ENCODE results near the gene RBP3. TPM values are rescaled to one million over a fixed set of nuclear protein-coding genes. Genes with fewer than 3 reads are reported as not detected.

RBP3 gene
- total RNA-seq, 1 experiment from 2014 or later = not detected

DNA sequence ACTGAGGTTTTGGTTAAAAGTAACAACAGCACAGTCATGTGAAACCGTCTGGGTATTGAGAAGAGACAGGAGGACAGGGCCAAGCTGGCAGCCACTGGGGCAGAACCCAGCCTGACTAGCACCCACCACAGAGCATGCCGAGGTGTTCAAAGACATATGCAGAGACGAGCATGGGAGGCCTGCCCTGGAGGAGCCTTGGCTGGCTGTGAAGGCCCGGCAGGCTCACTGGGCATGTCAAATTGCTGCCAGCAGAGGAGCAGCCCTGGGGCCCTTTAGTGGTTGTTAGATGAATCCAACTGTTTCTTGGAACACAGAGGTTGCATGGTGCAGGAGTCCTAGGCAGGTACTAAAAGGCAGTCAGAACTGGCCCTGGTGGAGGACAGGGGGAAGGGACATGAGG is 30.9 kb upstream of the RBP3 start:
- Histone ChIP-seq H2AFZ (ENCODE audit: low read depth, low read length, poor library complexity, severe bottlenecking) (no peak overlapping the region), H3K9ac (ENCODE audit: low read length) (no peak overlapping the region), H4K20me1 (ENCODE audit: insufficient read depth) (no peaks in the 10 kb centered on the region), H3K27me3 (ENCODE audit: insufficient read depth, low read length) (no peaks in the 10 kb centered on the region), H3K4me2 (ENCODE audit: low read length) (no peak overlapping the region), H3K4me3 (replicated peaks in 1 of 2; ENCODE audit: low read depth in 1 of 2, low read length in 2 of 2) (no peak overlapping the region), H3K4me1 (ENCODE audit: control insufficient read depth in 1 of 2, insufficient read depth in 2 of 2, low read length in 2 of 2) (peaks cover 0 to 5% of the 10 kb centered on the region in 2 experiments; a peak in 1 of 4 replicates), H3K9me2 (ENCODE audit: insufficient read depth) (no peaks in the 10 kb centered on the region), H3K36me3 (ENCODE audit: control insufficient read depth in 1 of 2, insufficient read depth in 2 of 2, low read length in 2 of 2) (no peaks in the 10 kb centered on the region), H3K27ac (ENCODE audit: low read depth, low read length) (no peak overlapping the region), H3K9me3 (ENCODE audit: control insufficient read depth in 1 of 2, insufficient read depth in 1 of 2, low read depth in 1 of 2, low read length in 2 of 2) (no peaks in the 10 kb centered on the region), H3K79me2 (ENCODE audit: insufficient read depth, low read length) (no peaks in the 10 kb centered on the region)
- intact Hi-C loops (cut with micrococcal nuclease) = no loop called here
- ChIA-PET CTCF (no interaction called here), POLR2A (no interaction called here), RAD21 (ENCODE audit: low non-redundant PET in 1 of 2, low total read pairs in 2 of 2, uncharacterized antibody in 2 of 2, unreplicated experiment in 2 of 2) (no interaction called here)
- no TSS peak for BruUV-seq (replicated peaks)
- DNase-seq (ENCODE audit: low read depth, low spot score) = no peak
- no peak for TF ChIP-seq FOSL1 (IDR thresholded peaks at IDR 0.05; ENCODE audit: low read depth)
- no peak for TF ChIP-seq SIN3A (IDR thresholded peaks at IDR 0.05; ENCODE audit: low read depth)
- no peak for TF ChIP-seq CBX3 (IDR thresholded peaks at IDR 0.05; ENCODE audit: low read depth)
- TF ChIP-seq SRF (IDR thresholded peaks at IDR 0.05; ENCODE audit: low read depth) = no peak
- TF ChIP-seq, protein P1, sequence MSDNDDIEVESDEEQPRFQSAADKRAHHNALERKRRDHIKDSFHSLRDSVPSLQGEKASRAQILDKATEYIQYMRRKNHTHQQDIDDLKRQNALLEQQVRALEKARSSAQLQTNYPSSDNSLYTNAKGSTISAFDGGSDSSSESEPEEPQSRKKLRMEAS (IDR thresholded peaks at IDR 0.05) = no peak
- TF ChIP-seq POLR2AphosphoS5 (IDR thresholded peaks at IDR 0.05; ENCODE audit: low read depth, low read length) = no peak
- no peak for TF ChIP-seq ZNF274 (IDR thresholded peaks at IDR 0.05; ENCODE audit: low read depth, low read length)
- TF ChIP-seq, protein P2, sequence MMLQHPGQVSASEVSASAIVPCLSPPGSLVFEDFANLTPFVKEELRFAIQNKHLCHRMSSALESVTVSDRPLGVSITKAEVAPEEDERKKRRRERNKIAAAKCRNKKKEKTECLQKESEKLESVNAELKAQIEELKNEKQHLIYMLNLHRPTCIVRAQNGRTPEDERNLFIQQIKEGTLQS (IDR thresholded peaks at IDR 0.05) = no peak
- no peak for TF ChIP-seq EZH2phosphoT487 (IDR thresholded peaks at IDR 0.05; ENCODE audit: borderline replicate concordance)
- no peak for TF ChIP-seq SP1 (IDR thresholded peaks at IDR 0.05; ENCODE audit: low read depth)
- TF ChIP-seq YY1 (IDR thresholded peaks at IDR 0.05; ENCODE audit: extremely low read depth, insufficient replicate concordance, low read depth, low read length) = no peak
- no peak for TF ChIP-seq POLR2A (IDR thresholded peaks at IDR 0.05; ENCODE audit: borderline replicate concordance, extremely low read depth, insufficient read depth, insufficient read length)
- TF ChIP-seq EGR1 (IDR thresholded peaks at IDR 0.05; ENCODE audit: low read depth) = no peak
- TF ChIP-seq EZH2 (IDR thresholded peaks at IDR 0.05) = no peak
- TF ChIP-seq, protein P3, sequence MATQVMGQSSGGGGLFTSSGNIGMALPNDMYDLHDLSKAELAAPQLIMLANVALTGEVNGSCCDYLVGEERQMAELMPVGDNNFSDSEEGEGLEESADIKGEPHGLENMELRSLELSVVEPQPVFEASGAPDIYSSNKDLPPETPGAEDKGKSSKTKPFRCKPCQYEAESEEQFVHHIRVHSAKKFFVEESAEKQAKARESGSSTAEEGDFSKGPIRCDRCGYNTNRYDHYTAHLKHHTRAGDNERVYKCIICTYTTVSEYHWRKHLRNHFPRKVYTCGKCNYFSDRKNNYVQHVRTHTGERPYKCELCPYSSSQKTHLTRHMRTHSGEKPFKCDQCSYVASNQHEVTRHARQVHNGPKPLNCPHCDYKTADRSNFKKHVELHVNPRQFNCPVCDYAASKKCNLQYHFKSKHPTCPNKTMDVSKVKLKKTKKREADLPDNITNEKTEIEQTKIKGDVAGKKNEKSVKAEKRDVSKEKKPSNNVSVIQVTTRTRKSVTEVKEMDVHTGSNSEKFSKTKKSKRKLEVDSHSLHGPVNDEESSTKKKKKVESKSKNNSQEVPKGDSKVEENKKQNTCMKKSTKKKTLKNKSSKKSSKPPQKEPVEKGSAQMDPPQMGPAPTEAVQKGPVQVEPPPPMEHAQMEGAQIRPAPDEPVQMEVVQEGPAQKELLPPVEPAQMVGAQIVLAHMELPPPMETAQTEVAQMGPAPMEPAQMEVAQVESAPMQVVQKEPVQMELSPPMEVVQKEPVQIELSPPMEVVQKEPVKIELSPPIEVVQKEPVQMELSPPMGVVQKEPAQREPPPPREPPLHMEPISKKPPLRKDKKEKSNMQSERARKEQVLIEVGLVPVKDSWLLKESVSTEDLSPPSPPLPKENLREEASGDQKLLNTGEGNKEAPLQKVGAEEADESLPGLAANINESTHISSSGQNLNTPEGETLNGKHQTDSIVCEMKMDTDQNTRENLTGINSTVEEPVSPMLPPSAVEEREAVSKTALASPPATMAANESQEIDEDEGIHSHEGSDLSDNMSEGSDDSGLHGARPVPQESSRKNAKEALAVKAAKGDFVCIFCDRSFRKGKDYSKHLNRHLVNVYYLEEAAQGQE (IDR thresholded peaks at IDR 0.05; ENCODE audit: low read depth) = no peak
- no peak for ATAC-seq
